ENCODE results near the gene SLC47A1.
A peak's percentile ranks its signal among the peaks of the same experiment; 100 is the strongest.
"Not testable (repeated sequence)": the region's sequence is repeated elsewhere in the genome, so short reads cannot be mapped to it uniquely, and the experiment has no call there.

Gene SLC47A1, protein sequence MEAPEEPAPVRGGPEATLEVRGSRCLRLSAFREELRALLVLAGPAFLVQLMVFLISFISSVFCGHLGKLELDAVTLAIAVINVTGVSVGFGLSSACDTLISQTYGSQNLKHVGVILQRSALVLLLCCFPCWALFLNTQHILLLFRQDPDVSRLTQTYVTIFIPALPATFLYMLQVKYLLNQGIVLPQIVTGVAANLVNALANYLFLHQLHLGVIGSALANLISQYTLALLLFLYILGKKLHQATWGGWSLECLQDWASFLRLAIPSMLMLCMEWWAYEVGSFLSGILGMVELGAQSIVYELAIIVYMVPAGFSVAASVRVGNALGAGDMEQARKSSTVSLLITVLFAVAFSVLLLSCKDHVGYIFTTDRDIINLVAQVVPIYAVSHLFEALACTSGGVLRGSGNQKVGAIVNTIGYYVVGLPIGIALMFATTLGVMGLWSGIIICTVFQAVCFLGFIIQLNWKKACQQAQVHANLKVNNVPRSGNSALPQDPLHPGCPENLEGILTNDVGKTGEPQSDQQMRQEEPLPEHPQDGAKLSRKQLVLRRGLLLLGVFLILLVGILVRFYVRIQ

DNA sequence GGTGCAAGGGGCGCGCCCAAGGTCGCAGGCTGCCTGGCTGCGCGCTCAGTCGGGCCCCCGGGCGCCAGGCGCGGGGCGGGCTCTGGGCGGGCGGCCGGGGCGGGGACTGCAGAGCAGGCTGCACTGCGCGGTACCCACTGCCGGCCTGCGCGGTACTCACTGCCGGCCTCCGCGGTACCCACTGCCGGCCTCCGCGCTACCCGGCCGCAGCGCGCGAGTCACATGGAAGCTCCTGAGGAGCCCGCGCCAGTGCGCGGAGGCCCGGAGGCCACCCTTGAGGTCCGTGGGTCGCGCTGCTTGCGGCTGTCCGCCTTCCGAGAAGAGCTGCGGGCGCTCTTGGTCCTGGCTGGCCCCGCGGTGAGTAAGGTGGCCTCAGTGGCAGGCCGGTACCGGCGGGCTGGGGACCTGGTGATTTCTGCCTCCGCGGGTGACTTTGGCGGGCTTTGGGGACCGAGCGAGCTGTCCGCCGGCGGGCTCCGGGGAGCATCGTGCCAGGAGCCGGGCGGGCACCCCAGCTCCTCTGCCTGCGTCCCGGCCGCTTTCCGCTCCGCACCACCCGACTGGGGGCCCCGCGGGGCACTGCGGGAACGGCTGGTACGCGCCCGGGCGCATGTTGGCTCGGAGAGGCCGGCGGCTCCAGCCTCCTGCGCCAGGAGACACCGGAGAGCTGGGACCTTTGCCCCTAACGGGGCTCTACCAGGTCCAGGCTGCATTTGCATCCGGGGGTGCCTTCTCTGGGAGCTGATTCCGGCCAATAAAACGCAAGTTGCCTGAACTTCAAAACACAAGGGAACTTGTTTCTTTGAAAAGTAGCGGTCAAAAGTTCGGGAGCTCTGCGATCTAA is at the start of gene SLC47A1:
Gene SLC47A1, plus strand, starts transcription at position 137 of the 844 bp plus-strand sequence. Its CDS starts 86 bp downstream, at position 223.
- DNase-seq (ENCODE audit: low spot score) (no peak), FAIRE-seq (no peak)

- FAIRE-seq = no peak
Measured at GRCh38 chr17:19485800-19486340, 47.8 kb upstream of the SLC47A1 start.

DNA sequence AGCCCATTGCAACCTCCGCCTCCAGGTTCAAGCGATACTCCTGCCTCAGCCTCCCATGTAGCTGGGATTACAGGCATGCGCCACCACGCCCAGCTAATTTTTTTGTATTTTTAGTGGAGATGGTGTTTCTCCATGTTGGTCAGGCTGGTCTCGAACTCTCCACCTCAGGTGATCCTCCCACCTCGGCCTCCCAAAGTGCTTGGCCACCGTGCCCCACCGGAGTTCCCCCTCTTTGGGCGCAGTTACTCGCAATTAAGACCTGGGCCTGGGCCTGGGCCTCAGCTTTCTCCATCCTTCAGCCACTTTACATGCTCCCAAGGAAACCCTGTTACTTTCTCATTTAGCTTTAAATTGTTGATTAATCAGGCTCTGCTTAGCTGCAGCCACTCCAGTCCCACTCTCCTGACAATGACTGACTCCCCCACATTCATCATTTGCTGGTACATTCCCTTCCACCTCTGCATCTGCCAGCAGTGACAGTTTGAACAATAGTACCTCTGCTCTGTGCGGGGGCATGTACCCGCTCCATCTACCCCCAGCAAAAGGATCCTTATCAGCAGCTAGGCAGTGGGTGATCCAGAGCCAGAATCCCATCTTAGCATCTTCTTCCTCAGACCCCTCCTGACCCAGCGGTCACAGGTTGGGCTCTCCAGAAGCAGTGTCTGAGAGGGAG is 47.2 kb upstream of the SLC47A1 start:
- DNase-seq (ENCODE audit: low spot score) (no peak), FAIRE-seq (no peak)

More at GRCh38 chr17:19485800-19486340, 47.8 kb upstream of the SLC47A1 start:
- no peak for DNase-seq (ENCODE audit: low spot score)

DNA sequence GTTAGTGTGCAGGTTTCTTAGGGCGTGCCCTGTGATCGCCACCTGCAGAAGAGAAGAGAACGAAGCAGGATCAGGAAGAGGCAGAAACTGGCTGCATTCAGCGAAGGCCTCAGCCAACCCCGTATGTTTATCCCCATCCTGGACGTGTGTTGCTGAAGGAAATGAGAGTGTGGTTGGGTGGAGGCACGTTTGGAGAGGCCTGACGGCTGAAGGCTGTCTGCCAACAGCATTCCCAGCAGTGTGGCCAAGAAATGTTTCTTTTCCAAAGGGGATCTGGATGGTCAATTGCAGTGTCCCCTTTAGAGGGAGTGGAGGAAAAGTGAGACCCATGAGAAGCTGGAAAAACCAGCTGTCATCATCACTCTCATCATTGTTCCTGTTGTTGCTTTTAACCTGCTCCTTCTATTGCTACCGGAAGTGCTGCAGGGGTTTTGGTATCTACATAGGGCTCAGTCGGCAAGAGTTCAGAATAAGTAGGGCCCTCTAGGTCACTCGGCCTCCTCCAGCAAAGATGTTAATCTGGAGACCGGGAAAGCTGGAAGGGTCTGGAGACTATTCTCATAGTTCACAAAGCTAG is 46.5 kb upstream of the SLC47A1 start:
- no peak for FAIRE-seq
- DNase-seq (ENCODE audit: low spot score) = no peak

GRCh38 chr17:19492141-19492540 is 41.5 kb upstream of the SLC47A1 start:
- no peak for DNase-seq (ENCODE audit: low spot score)
- FAIRE-seq = no peak

DNA sequence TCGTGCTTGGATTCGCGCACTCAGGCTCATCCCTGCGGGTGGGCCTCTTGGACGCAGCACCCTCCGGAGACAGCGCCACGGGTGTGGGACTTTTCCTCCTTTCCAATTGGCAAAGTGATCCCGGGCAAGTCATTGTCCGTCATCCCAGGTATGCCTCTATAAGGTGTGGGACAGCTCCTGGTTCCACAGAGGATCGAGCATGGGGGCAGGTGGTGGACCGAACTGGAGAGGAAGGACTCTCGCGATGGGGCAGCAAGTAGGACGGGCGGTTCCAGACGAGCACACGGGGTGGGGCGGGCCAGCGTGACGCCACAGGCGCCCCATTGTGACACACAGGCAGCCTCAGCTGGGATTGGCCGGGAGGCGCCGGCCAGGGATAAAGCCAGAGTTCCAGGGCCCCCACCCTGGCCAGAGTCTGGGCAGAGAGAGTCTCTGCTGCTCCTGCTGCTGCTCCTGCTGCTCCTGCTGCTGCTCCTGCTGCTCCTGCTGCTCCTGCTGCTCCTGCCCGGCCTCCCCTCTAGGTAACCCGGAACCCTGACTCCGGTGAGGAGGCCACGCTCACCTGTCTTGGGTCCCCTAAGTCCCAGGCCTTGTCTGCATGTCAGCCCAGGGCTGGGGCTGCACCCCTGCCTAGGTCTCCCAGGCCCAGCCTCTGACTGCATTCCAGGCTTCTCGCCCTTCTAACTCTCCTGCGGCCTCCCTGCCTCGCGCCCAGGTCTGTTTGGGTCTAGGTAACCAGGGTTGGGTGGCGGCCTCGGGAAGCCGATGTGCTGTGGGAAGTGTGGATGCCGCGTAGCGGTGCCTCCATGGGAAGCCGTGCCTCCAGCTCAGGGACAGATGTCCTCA is 38.5 kb upstream of the SLC47A1 start:
- DNase-seq (ENCODE audit: low spot score) = no peak
- no peak for FAIRE-seq

- DNase-seq (ENCODE audit: low spot score) (no peak), FAIRE-seq (no peak)
Measured at GRCh38 chr17:19495828-19496528, 37.7 kb upstream of the SLC47A1 start.

GRCh38 chr17:19497624-19498023 is 36.0 kb upstream of the SLC47A1 start:
- no peak for FAIRE-seq
- no peak for DNase-seq (ENCODE audit: low spot score)

DNA sequence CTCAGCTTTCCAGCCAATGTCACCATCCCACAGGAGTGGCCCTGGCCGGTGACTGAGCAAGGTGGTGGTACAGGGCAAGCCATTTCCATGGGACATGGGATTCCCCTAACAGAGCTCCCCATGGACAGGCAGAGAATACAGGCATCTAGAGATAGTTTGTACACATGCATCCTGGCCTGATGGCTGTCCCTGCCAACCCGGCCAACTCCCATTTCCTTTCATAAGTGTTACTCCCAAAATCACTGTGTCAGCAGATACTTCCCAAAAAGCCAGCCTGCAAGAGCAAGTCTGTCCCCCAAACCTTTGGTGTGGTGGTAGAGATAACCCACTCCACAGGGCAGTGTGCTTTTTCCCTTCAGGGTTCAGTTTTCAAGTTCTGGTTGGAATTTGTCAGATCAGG is 32.4 kb upstream of the SLC47A1 start:
- no peak for FAIRE-seq

DNA sequence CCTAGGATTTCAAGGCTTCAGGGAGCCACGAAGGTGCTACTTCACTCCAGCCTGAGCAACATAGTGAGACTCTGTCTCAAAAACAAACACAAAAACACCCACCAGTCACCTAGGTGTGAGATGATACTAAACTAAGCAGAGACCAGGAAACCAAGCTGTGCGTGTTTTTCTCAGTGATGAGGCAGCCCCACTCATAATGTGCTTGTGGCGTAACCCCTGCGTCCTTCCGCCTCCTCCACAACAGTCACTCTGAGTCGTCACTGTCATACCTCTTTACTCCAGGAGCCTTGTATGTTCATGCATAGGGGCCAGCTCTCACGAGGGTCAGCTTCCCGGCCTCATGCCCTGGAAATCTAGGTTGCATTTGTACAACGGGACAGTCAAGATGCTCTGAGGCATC is 31.1 kb upstream of the SLC47A1 start:
- no peak for FAIRE-seq
- DNase-seq (ENCODE audit: low spot score) = no peak

More for the DNA sequence above, 32.4 kb upstream of the SLC47A1 start:
- no peak for DNase-seq (ENCODE audit: low spot score)

DNA sequence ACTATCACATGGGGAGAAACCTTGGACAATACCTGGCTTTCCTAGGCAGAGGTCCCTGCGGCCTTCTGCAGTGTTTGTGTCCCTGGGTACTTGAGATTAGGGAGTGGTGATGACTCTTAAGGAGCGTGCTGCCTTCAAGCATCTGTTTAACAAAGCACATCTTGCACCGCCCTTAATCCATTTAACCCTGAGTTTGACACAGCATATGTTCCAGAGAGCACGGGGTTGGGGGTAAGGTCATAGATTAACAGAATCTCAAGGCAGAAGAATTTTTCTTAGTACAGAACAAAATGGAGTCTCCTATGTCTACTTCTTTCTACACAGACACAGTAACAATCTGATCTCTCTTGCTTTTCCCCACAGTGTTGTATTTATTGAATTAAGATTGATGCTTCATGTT is 28.1 kb upstream of the SLC47A1 start:
- DNase-seq (ENCODE audit: low spot score); FAIRE-seq: not testable (repeated sequence)

DNA sequence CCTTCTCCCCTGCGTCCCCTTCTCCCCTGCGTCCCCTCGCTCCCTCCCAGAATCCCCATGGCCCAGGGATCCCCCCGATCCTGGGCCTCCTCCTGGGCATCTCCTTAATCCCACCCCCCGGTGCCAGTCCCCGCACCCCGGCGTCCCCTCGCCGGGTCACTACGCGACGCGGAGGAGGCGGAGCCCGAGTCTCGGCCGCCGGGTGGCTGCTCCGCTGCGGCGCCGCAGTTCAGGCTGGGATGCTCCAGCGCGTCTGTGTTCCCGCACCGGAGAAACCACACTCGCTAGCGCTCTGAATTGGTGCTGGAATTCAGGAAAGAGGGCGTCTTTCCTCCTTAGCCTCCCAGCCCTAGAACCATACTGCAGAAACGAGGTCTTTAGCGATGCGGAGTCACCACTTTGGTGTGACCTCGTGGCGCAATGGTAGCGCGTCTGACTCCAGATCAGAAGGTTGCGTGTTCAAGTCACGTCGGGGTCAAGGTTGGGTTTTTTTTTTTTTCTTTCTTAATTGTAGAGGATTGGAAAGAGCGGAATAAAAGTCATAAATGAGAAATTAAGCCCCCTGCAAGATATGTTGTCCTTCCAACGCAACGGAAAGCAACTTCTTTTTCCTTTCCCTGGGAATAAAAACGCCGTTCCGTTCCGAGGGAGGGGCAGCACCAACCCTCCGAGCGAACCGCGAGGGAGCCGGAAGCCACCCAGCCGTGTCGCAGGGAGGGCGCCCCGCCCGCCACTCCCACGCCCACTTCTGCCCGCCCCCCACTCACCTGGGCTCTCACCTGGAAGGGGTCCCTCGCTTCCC is 25.7 kb upstream of the SLC47A1 start:
- FAIRE-seq (no peak), DNase-seq (ENCODE audit: low spot score) (peak; percentile 82)

GRCh38 chr17:19508577-19508867 is 25.1 kb upstream of the SLC47A1 start:
- DNase-seq (ENCODE audit: low spot score) (no peak), FAIRE-seq (no peak)

DNA sequence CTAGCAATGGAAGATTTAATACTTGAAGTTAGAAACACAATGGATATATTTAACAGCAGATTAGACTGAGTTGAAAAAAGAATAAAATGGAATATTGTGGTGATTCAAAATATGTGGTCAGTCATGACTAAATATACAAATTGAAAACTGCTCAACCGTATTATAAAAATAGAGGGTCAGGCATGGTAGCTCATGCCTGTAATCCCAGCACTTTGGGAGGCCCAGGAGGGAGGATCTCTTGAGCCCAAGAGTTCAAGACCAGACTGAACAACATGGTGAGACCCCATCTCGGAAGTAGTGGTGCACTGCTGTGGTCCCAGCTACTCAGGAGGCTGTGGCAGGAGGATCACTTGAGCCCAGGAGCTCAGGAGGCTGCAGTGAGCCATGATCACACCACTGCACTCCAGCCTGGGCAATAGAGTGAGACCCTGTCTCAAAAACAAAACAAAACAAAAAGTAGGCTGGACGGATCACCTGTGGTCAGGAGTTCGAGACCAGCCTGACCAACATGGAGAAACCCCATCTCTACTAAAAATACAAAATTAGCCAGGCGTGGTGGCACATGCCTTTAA is 24.3 kb upstream of the SLC47A1 start:
- FAIRE-seq = not testable (repeated sequence)

DNA sequence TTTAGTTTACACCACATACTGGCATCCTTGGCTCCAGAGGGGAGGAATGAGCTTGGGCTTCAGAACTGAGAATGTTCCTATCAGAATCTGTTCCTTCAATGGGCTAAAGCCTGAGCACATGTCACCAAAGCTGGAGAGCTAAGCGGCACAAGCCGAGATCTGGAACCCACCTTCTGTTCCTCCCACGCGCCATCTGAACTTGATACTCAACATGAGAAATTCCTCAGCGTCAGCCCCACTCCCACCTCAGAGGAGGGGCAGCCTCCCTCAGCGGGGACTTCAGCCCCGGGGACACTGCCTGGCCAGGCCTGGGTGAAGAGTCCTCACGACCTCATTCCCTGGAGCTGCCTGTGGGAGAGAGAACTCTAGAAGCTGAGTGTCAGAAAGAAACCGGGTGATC is 22.8 kb upstream of the SLC47A1 start:
- FAIRE-seq (no peak), DNase-seq (ENCODE audit: low spot score) (no peak)

More for the DNA sequence above, 24.3 kb upstream of the SLC47A1 start:
- DNase-seq (ENCODE audit: low spot score) = peak; percentile 7

GRCh38 chr17:19513897-19514488 is 19.7 kb upstream of the SLC47A1 start:
- FAIRE-seq (no peak), DNase-seq (ENCODE audit: low spot score) (peak; percentile 35)

GRCh38 chr17:19517699-19518098 is 16.0 kb upstream of the SLC47A1 start:
- FAIRE-seq (no peak), DNase-seq (ENCODE audit: low spot score) (no peak)

Measured in RCC 7860 (cell line).